ENCODE measurements around the gene EZH1.

- peak; percentile 46 to 83 (median 50) for TF ChIP-seq CTCF (IDR thresholded peaks at IDR 0.05)
- peak in 1 of 2 donors; percentile 25 for TF ChIP-seq EP300 (IDR thresholded peaks at IDR 0.05)
- no peak for TF ChIP-seq POLR2A (IDR thresholded peaks at IDR 0.05)
These were observed 23.8 kb downstream of the EZH1 start for GRCh38 chr17:42720996-42721583.
